ENCODE results near the gene TMEM258.
A peak's percentile ranks its signal among the peaks of the same experiment; 100 is the strongest.

TMEM258 gene

DNA sequence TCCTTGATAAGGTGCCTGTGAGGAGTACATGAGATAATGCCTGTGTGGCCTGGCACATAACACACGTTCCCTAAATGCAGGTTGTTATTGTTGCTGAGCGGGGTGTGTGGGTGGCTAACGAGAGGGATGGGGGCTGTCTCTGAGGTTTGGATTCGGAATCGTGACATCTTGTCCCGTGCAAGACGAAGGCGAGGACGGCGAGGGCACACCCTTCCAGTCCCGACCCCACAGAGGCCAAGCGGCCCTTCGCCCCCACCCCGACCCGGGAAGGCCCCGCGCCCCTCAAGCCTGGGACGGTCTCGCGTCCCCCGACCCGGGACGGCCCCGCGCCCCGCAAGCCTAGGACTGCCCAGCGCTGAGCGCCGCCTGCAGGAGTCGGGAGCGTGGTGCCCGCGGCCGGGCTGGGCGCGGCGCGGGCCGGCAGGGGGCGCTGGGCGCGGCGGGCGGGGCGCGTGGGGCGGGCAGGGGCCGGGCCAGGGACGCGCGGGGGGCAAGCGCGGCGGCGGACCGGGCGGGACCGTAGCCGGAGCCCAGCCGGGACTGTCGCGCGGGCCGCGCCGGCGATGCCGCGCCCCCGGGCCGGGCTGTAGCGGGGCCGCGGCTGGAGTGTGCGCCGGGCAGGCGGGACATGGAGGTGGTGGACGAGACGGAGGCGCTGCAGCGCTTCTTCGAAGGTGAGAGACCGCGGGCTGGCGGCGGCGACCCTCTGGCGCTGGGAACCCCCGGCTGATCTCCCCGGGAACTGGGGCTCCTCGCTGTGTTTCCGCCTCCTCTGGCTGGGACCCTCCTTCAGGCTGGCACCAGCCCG lies 40.1 kb downstream of the TMEM258 start, which contains the start of gene MYRF:
Gene MYRF, plus strand, starts transcription at position 520 of the 808 bp plus-strand sequence. Its CDS starts 109 bp downstream, at position 629.
- H3K27me3 ChIP-seq: peaks cover 55% of the 10 kb centered on the region
- H3K36me3 ChIP-seq: no peaks in the 10 kb centered on the region
- peak within 1 kb of the TSS; percentile 62 for H3K4me3 ChIP-seq
- H3K9ac ChIP-seq: no peak within 1 kb of the TSS
- H3K4me2 ChIP-seq: peak within 1 kb of the TSS; percentile 80
- no peak for TF ChIP-seq Cebpa-rat (IDR thresholded peaks at IDR 0.05)
- H4K20me1 ChIP-seq: no peaks in the 10 kb centered on the region
- H3K9me3 ChIP-seq: no peaks in the 10 kb centered on the region
- H3K27ac ChIP-seq: no peak within 1 kb of the TSS
- peaks cover 27% of the 10 kb centered on the region for H3K4me1 ChIP-seq

- H4K20me1 ChIP-seq: no peaks in the 10 kb centered on the region
- no peak for TF ChIP-seq Cebpa-rat (IDR thresholded peaks at IDR 0.05)
- no peak overlapping the region for H3K27ac ChIP-seq
- no peaks in the 10 kb centered on the region for H3K9me3 ChIP-seq
- H3K4me1 ChIP-seq: peaks cover 18% of the 10 kb centered on the region
- H3K9ac ChIP-seq: no peak overlapping the region
- no peak overlapping the region for H3K4me2 ChIP-seq
- H3K27me3 ChIP-seq: peaks cover 55% of the 10 kb centered on the region
- no peak overlapping the region for H3K4me3 ChIP-seq
- H3K36me3 ChIP-seq: no peaks in the 10 kb centered on the region
Measured at GRCh38 chr11:61751384-61751783, 41.0 kb downstream of the TMEM258 start.

DNA sequence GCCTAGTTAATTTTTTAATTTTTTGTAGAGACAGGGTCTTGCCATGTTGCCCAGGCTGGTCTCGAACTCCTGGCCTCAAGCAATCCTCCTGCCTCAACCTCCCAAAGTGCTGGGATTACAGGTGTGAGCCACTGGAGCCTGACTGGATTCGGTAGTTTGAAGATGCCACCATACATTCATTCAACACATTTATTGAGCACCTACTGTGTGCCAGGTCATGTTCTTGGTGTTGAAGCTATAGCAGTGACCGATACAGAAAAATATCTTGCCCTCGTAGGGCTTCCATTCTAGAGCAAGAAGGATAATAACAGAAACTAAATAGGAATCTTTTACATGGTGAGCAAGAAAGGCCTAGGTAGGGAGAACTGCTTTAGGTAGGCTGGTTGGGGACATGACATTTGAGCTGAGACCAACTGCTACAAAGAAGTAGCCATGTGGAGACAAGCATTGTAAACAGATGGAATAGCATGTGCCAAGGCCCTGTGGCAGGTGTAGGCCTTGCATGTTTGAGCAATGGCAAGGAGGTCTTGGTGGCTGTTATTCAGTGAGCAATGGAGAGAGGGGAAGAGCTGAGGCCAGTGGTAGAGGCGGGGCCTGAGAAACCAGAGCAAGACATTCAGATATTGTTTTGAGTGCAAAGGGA lies 41.6 kb downstream of the TMEM258 start:
- Histone ChIP-seq H3K9ac (no peak overlapping the region), H3K27me3 (peaks cover 55% of the 10 kb centered on the region), H3K9me3 (no peaks in the 10 kb centered on the region), H3K4me1 (peaks cover 14% of the 10 kb centered on the region), H3K36me3 (no peaks in the 10 kb centered on the region), H3K4me2 (no peak overlapping the region), H3K4me3 (no peak overlapping the region), H3K27ac (no peak overlapping the region), H4K20me1 (no peaks in the 10 kb centered on the region)
- no peak for TF ChIP-seq Cebpa-rat (IDR thresholded peaks at IDR 0.05)

- H3K9ac ChIP-seq: no peak overlapping the region
- no peak for TF ChIP-seq Cebpa-rat (IDR thresholded peaks at IDR 0.05)
- H4K20me1 ChIP-seq: no peaks in the 10 kb centered on the region
- no peak overlapping the region for H3K27ac ChIP-seq
- H3K4me2 ChIP-seq: no peak overlapping the region
- H3K4me1 ChIP-seq: peaks cover 22% of the 10 kb centered on the region
- H3K36me3 ChIP-seq: no peaks in the 10 kb centered on the region
- peaks cover 48% of the 10 kb centered on the region for H3K27me3 ChIP-seq
- no peak overlapping the region for H3K4me3 ChIP-seq
- H3K9me3 ChIP-seq: no peaks in the 10 kb centered on the region
Measured at GRCh38 chr11:61749591-61750217, 42.7 kb downstream of the TMEM258 start.

DNA sequence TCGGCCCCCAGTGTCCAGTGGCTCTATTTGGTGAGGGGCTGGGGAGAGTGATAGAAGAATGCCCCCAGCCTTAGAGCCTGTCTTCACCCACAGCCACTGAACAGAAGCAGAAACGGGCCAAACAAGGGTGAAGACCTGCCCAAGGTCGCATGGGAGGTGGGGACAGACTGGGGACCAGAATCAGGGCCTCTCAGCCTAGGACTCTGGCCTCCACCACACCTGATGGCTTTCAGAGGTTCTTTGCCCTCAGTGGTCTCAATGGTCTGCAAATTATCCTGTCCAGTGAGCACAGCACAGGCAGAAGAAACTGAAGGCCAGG lies 44.5 kb downstream of the TMEM258 start:
- H4K20me1 ChIP-seq: no peaks in the 10 kb centered on the region
- no peak for TF ChIP-seq Cebpa-rat (IDR thresholded peaks at IDR 0.05)
- H3K4me2 ChIP-seq: no peak overlapping the region
- H3K9ac ChIP-seq: no peak overlapping the region
- no peaks in the 10 kb centered on the region for H3K36me3 ChIP-seq
- no peaks in the 10 kb centered on the region for H3K9me3 ChIP-seq
- H3K27ac ChIP-seq: no peak overlapping the region
- peaks cover 15% of the 10 kb centered on the region for H3K4me1 ChIP-seq
- peaks cover 30% of the 10 kb centered on the region for H3K27me3 ChIP-seq
- H3K4me3 ChIP-seq: no peak overlapping the region

GRCh38 chr11:61747192-61747966 lies 45.0 kb downstream of the TMEM258 start:
- Histone ChIP-seq H3K4me2 (no peak overlapping the region), H3K9me3 (no peaks in the 10 kb centered on the region)

GRCh38 chr11:61746442-61747191 lies 45.8 kb downstream of the TMEM258 start:
- no peak overlapping the region for H3K4me2 ChIP-seq
- no peak overlapping the region for H3K9ac ChIP-seq
- peaks cover 17% of the 10 kb centered on the region for H3K27me3 ChIP-seq
- no peaks in the 10 kb centered on the region for H4K20me1 ChIP-seq
- no peaks in the 10 kb centered on the region for H3K36me3 ChIP-seq
- H3K4me1 ChIP-seq: peaks cover 18% of the 10 kb centered on the region
- no peak overlapping the region for H3K27ac ChIP-seq
- no peak overlapping the region for H3K4me3 ChIP-seq
- TF ChIP-seq Cebpa-rat (IDR thresholded peaks at IDR 0.05): no peak
- no peaks in the 10 kb centered on the region for H3K9me3 ChIP-seq

More at GRCh38 chr11:61747192-61747966, 45.0 kb downstream of the TMEM258 start:
- no peak for TF ChIP-seq Cebpa-rat (IDR thresholded peaks at IDR 0.05)
- peaks cover 24% of the 10 kb centered on the region for H3K27me3 ChIP-seq
- H3K27ac ChIP-seq: no peak overlapping the region
- H3K4me3 ChIP-seq: no peak overlapping the region
- no peak overlapping the region for H3K9ac ChIP-seq
- H3K36me3 ChIP-seq: no peaks in the 10 kb centered on the region
- H3K4me1 ChIP-seq: peaks cover 13% of the 10 kb centered on the region
- no peaks in the 10 kb centered on the region for H4K20me1 ChIP-seq

- TF ChIP-seq Cebpa-rat (IDR thresholded peaks at IDR 0.05): no peak
Measured at GRCh38 chr11:61745781-61746441, 46.5 kb downstream of the TMEM258 start.

More at GRCh38 chr11:61745781-61746441, 46.5 kb downstream of the TMEM258 start:
- Histone ChIP-seq H3K4me3 (no peak overlapping the region), H4K20me1 (no peaks in the 10 kb centered on the region), H3K4me1 (peaks cover 18% of the 10 kb centered on the region), H3K9ac (no peak overlapping the region), H3K27me3 (peaks cover 10% of the 10 kb centered on the region; the same call in 1 of the 2 replicates), H3K27ac (no peak overlapping the region), H3K9me3 (no peaks in the 10 kb centered on the region), H3K4me2 (no peak overlapping the region), H3K36me3 (no peaks in the 10 kb centered on the region)
